Endothelial cell of umbilical vein (primary cell): ENCODE data around the gene WDHD1. TPM values are rescaled to one million over a fixed set of nuclear protein-coding genes. Genes with fewer than 3 reads are reported as not detected.

Experiments used
- BruUV-seq: library from RNA; stranded (reverse); fragments of 400-500 nt; replicated peaks from 2 replicates; lab custom pipeline; 2021; lab: Mats Ljungman, UMichigan
- CTCF ChIA-PET: fragments of 300-600, 350-600 bp; sonication (Branson Sonifier 250); formaldehyde crosslinking; loops from one replicate; lab custom pipeline; 2021; ENCODE audit warnings: antibody characterized with exemption, inconsistent platforms; lab: Charles Lee
- POLR2A ChIA-PET: fragments of 300-600, 350-600 bp; sonication (Branson Sonifier 250); formaldehyde crosslinking; loops from one replicate; lab custom pipeline; 2021; ENCODE audit warnings: antibody characterized with exemption, inconsistent platforms; lab: Charles Lee
- DNase-seq: peaks from one replicate; pipeline ENCODE4 v3.0.0-alpha.2; 2011; ENCODE audit warnings: low read depth, low spot score
- FAIRE-seq: peaks from 2 replicates; lab custom pipeline; 2011; peaks lifted over from hg19 to GRCh38; lab: Jason Lieb, UNC
- H2AFZ ChIP-seq: 2 replicates; pipeline ENCODE4 v1.6.0; 2012; ENCODE audit warnings: low read depth, low read length, control low read depth, inconsistent platforms
- H3K27ac ChIP-seq: 2 replicates; pipeline ENCODE4 v1.5.1; 2011; ENCODE audit warnings: low read depth, mild to moderate bottlenecking, control low read depth, low read length, moderate library complexity; ENCODE audit not compliant: insufficient read depth
- H3K27me3 ChIP-seq, 2 experiments: 2 replicates each; pipeline versions ENCODE4 v1.6.0 to v1.6.1; 2011; ENCODE audit warnings: low read length in 2 of 2, mixed read lengths in 1 of 2; ENCODE audit not compliant: control insufficient read depth in 2 of 2, insufficient read depth in 2 of 2
- H3K36me3 ChIP-seq, 2 experiments: 2 replicates in 1 of 2; 3 replicates in 1 of 2; pipeline ENCODE4 v1.5.1; 2011; ENCODE audit warnings: low read length in 2 of 2, mild to moderate bottlenecking in 1 of 2, moderate library complexity in 1 of 2; ENCODE audit not compliant: control insufficient read depth in 2 of 2, insufficient read depth in 2 of 2; ENCODE audit errors: extremely low read depth in 1 of 2
- H3K4me1 ChIP-seq: 3 replicates; pipeline ENCODE4 v1.5.1; 2011; ENCODE audit warnings: mild to moderate bottlenecking, low read length; ENCODE audit not compliant: control insufficient read depth, insufficient read depth; ENCODE audit errors: extremely low read depth
- H3K4me2 ChIP-seq: 2 replicates; pipeline ENCODE4 v1.6.1; 2011; ENCODE audit warnings: low read length, control low read depth, mixed read lengths; ENCODE audit not compliant: insufficient read depth
- H3K4me3 ChIP-seq, 3 experiments: fragments of 200-600 bp in 1 of 3; sonication (generic), shearing (Covaris generic) in 1 of 3; replicated peaks in 1 of 3; 2 replicates each; pipeline ENCODE4 v1.5.1; 2011 to 2016; ENCODE audit warnings: control low read depth in 3 of 3, low read length in 3 of 3, mild to moderate bottlenecking in 2 of 3, inconsistent platforms in 1 of 3, low read depth in 1 of 3, moderate library complexity in 1 of 3; ENCODE audit not compliant: insufficient read depth in 1 of 3
- H3K79me2 ChIP-seq: 2 replicates; pipeline ENCODE4 v1.6.0; 2012; ENCODE audit warnings: low read length, inconsistent platforms; ENCODE audit not compliant: control insufficient read depth, insufficient read depth
- H3K9ac ChIP-seq: replicated peaks from 2 replicates; pipeline ENCODE3; 2011; ENCODE audit warnings: low read length, control low read depth; ENCODE audit not compliant: insufficient read depth; ENCODE audit errors: extremely low read depth
- H3K9me1 ChIP-seq: replicated peaks from 3 replicates; pipeline ENCODE4 v1.6.0; 2011; ENCODE audit warnings: mild to moderate bottlenecking, low read length; ENCODE audit not compliant: control insufficient read depth, insufficient read depth; ENCODE audit errors: extremely low read depth
- H3K9me3 ChIP-seq: replicated peaks from 2 replicates; pipeline ENCODE4 v1.5.1; 2012; ENCODE audit warnings: low read length, inconsistent platforms; ENCODE audit not compliant: control insufficient read depth, insufficient read depth
- H4K20me1 ChIP-seq: replicated peaks from 2 replicates; pipeline ENCODE3; 2011; ENCODE audit warnings: mild to moderate bottlenecking, low read length; ENCODE audit not compliant: control insufficient read depth, insufficient read depth; ENCODE audit errors: extremely low read depth
- CTCF ChIP-seq, 2 donors: IDR thresholded peaks; 1 replicate in 1 of 2; 2 replicates in 1 of 2; pipeline ENCODE4 v1.5.1; 2011; ENCODE audit warnings: low read length in 2 of 2, mild to moderate bottlenecking in 2 of 2, moderate library complexity in 2 of 2, control low read depth in 1 of 2, inconsistent platforms in 1 of 2, low read depth in 1 of 2; ENCODE audit not compliant: insufficient read depth in 1 of 2; ENCODE audit errors: extremely low read depth in 1 of 2
- EZH2 ChIP-seq: IDR thresholded peaks from 2 replicates; pipeline ENCODE4 v1.6.1; 2012; ENCODE audit warnings: borderline replicate concordance, low read depth, mild to moderate bottlenecking, moderate library complexity, low read length, inconsistent platforms; ENCODE audit not compliant: severe bottlenecking
- FOS ChIP-seq: IDR thresholded peaks from 2 replicates; pipeline ENCODE4 v1.6.1; 2011; ENCODE audit warnings: mild to moderate bottlenecking, low read length, moderate library complexity, borderline replicate concordance; ENCODE audit not compliant: insufficient read depth
- GATA2 ChIP-seq: IDR thresholded peaks from 2 replicates; pipeline ENCODE4 v1.7.0; 2011; ENCODE audit warnings: low read depth, mild to moderate bottlenecking, moderate library complexity, mixed read lengths, low read length; ENCODE audit not compliant: insufficient read length, insufficient read depth
- JUN ChIP-seq: IDR thresholded peaks from 2 replicates; pipeline ENCODE4 v1.6.1; 2011; ENCODE audit warnings: borderline replicate concordance, low read depth; ENCODE audit not compliant: insufficient read length, insufficient read depth
- MYC ChIP-seq: IDR thresholded peaks from one replicate; pipeline ENCODE4 v1.6.1; 2011; ENCODE audit warnings: mild to moderate bottlenecking, low read depth, low read length
- POLR2A ChIP-seq: IDR thresholded peaks from 2 replicates; pipeline ENCODE4 v1.6.1; 2012; ENCODE audit warnings: low read depth, mild to moderate bottlenecking, control low read depth, low read length
- POLR2AphosphoS5 ChIP-seq: IDR thresholded peaks from 2 replicates; pipeline ENCODE4 v1.6.1; 2012; ENCODE audit warnings: low read depth, mild to moderate bottlenecking, control low read depth, low read length, moderate library complexity; ENCODE audit not compliant: insufficient read depth
- dilution Hi-C: fragments of 300-500 bp; cut with MboI; formaldehyde crosslinking; loops from one replicate; pipeline ENCODE4 v1.15.0; 2019; ENCODE audit warnings: low sequenced_read_pairs; ENCODE audit not compliant: extremely low pct_ligation_motif_present
- intact Hi-C: fragments of 100-400 bp; cut with micrococcal nuclease; formaldehyde crosslinking; loops from one replicate; pipeline ENCODE4 v1.10.0; 2022
- polyA plus RNA-seq, 4 experiments: library from polyadenylated mRNA; depleted of rRNA in 3 of 4; stranded (reverse) in 3 of 4; unstranded in 1 of 4; fragments of >200 nt; gene quantifications; 2 replicates each; pipeline versions ENCODE4 v1.2.1 to v1.2.3, GENCODE V29; 2011 to 2012; ENCODE audit warnings: missing spikeins in 1 of 4
- total RNA-seq: library from RNA; stranded (reverse); gene quantifications from 2 replicates; pipeline ENCODE4 v1.2.3, GENCODE V29; 2021
- TF ChIP-seq, protein P1 (sequence below): IDR thresholded peaks from 2 replicates; pipeline ENCODE4 v1.6.1; 2011; ENCODE audit not compliant: insufficient read depth, insufficient read length

WDHD1 gene
- total and polyA plus RNA-seq, 2 donors (not counting 3 experiments of a cell fraction or from before 2014, with no cell fraction given) = 3.1 to 22.5 TPM

DNA sequence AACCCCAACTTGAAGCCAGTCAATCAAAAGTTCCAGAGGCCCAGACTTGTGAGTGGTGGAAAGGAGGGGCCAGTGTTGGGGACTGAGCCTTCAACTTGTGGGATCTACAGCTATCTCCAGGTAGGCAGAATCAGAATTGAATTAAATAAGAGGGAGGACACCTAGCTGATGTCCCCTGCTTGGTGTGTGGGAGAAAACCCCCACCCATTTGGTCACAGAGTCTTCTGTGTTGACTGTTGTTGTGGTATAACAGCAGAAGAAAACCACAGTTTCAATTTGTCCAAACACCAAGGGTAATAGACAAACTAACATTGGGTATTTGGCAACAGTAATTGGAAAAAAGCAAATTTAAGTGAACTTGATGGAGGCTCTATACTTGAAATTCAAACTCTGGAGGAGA, 120.8 kb downstream of the WDHD1 start:
- no peak overlapping the region for H2AFZ ChIP-seq
- H3K9me3 ChIP-seq = no peaks in the 10 kb centered on the region
- CTCF ChIA-PET = no interaction called here
- no TSS peak for BruUV-seq
- DNase-seq (no peak), FAIRE-seq (no peak)
- no peaks in the 10 kb centered on the region for H3K9me1 ChIP-seq
- H3K4me1 ChIP-seq = peaks cover 2% of the 10 kb centered on the region
- no peak overlapping the region for H3K27ac ChIP-seq
- no peaks in the 10 kb centered on the region for H4K20me1 ChIP-seq
- H3K9ac ChIP-seq = no peak overlapping the region
- H3K79me2 ChIP-seq = no peaks in the 10 kb centered on the region
- no peaks in the 10 kb centered on the region for H3K27me3 ChIP-seq
- H3K4me2 ChIP-seq = no peak overlapping the region
- TF ChIP-seq POLR2AphosphoS5 = no peak
- TF ChIP-seq EZH2 = no peak
- TF ChIP-seq FOS = no peak
- TF ChIP-seq POLR2A = no peak
- TF ChIP-seq, protein P1, sequence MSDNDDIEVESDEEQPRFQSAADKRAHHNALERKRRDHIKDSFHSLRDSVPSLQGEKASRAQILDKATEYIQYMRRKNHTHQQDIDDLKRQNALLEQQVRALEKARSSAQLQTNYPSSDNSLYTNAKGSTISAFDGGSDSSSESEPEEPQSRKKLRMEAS = no peak
- TF ChIP-seq MYC = no peak
- no peak for TF ChIP-seq GATA2
- TF ChIP-seq JUN = no peak
- no peak for TF ChIP-seq CTCF (IDR thresholded peaks at IDR 0.05; ENCODE audit: extremely low read depth in 1 of 2, insufficient read depth in 1 of 2, low read depth in 1 of 2, low read length in 2 of 2)
- POLR2A ChIA-PET = no interaction called here
- no peak overlapping the region for H3K4me3 ChIP-seq
- dilution Hi-C loops (no loop called here), intact Hi-C loops (no loop called here)
- no peaks in the 10 kb centered on the region for H3K36me3 ChIP-seq
